Osteoblast (primary cell): ENCODE results near the gene KIRREL3. TPM values are rescaled to one million over a fixed set of nuclear protein-coding genes. Genes with fewer than 3 reads are reported as not detected.

ENCODE experiments used
- DNase-seq: peaks from one replicate; pipeline ENCODE4 v3.0.0; 2011; ENCODE audit warnings: low spot score, mixed read lengths; ENCODE audit not compliant: insufficient read length; ENCODE audit errors: missing footprints
- H2AFZ ChIP-seq: 2 replicates; pipeline ENCODE4 v1.6.0; 2011; ENCODE audit warnings: mild to moderate bottlenecking, low read length
- H3K27ac ChIP-seq: 2 replicates; pipeline ENCODE4 v1.5.1; 2011; ENCODE audit warnings: mild to moderate bottlenecking, low read depth, low read length, moderate library complexity
- H3K27me3 ChIP-seq: 2 replicates; pipeline ENCODE4 v1.6.0; 2012; ENCODE audit warnings: mild to moderate bottlenecking, control low read depth, inconsistent platforms, low read length, moderate library complexity; ENCODE audit not compliant: insufficient read depth
- H3K36me3 ChIP-seq: 2 replicates; pipeline ENCODE4 v1.5.1; 2011; ENCODE audit warnings: mild to moderate bottlenecking, low read length, control low read depth, moderate library complexity; ENCODE audit not compliant: insufficient read depth
- H3K4me1 ChIP-seq: 2 replicates; pipeline ENCODE4 v1.5.1; 2011; ENCODE audit warnings: mild to moderate bottlenecking, low read length, control low read depth, moderate library complexity; ENCODE audit not compliant: insufficient read depth
- H3K4me2 ChIP-seq: 2 replicates; pipeline ENCODE4 v1.6.0; 2011; ENCODE audit warnings: mild to moderate bottlenecking, low read length; ENCODE audit not compliant: insufficient read depth
- H3K4me3 ChIP-seq: fragments of 200-600 bp; sonication (generic); 3 replicates; pipeline ENCODE4 v1.5.1; 2012; ENCODE audit warnings: mild to moderate bottlenecking, low read length, inconsistent platforms; ENCODE audit not compliant: insufficient read depth
- H3K79me2 ChIP-seq: 2 replicates; pipeline ENCODE4 v1.6.0; 2012; ENCODE audit warnings: mild to moderate bottlenecking, low read length, control low read depth, inconsistent platforms; ENCODE audit not compliant: insufficient read depth
- H3K9me3 ChIP-seq: 2 replicates; pipeline ENCODE4 v1.5.1; 2011; ENCODE audit warnings: low read depth, low read length, control low read depth
- H4K20me1 ChIP-seq: 2 replicates; pipeline ENCODE4 v1.6.0; 2012; ENCODE audit warnings: mild to moderate bottlenecking, low read length, control low read depth; ENCODE audit not compliant: insufficient read depth
- CTCF ChIP-seq: IDR thresholded peaks from 2 replicates; pipeline ENCODE4 v1.5.1; 2011; ENCODE audit warnings: mild to moderate bottlenecking, low read depth, low read length, moderate library complexity; ENCODE audit errors: extremely low read depth
- total RNA-seq: library from RNA; depleted of rRNA; stranded (reverse); fragments of >200 nt; gene quantifications from 2 replicates; pipeline ENCODE4 v1.2.3, GENCODE V29; 2012

The KIRREL3 gene
- total RNA-seq, 1 donor, result 3.6 TPM

- no peaks in the 10 kb centered on the region for H3K36me3 ChIP-seq
- no peaks in the 10 kb centered on the region for H3K27me3 ChIP-seq
- H4K20me1 ChIP-seq, result no peaks in the 10 kb centered on the region
- no peak for DNase-seq
- H3K27ac ChIP-seq, result peak overlapping the region; percentile 100
- H3K4me3 ChIP-seq, result no peak overlapping the region
- TF ChIP-seq CTCF, result no peak
- no peaks in the 10 kb centered on the region for H3K9me3 ChIP-seq
- H3K79me2 ChIP-seq, result peaks cover 63% of the 10 kb centered on the region
- H3K4me2 ChIP-seq, result no peak overlapping the region
- no peak overlapping the region for H2AFZ ChIP-seq
- H3K4me1 ChIP-seq, result peaks cover 65% of the 10 kb centered on the region
These were observed 4.3 kb downstream of the KIRREL3 start for GRCh38 chr11:126996036-126996804.

- Histone ChIP-seq H3K79me2 (peaks cover 58% of the 10 kb centered on the region), H3K4me2 (peak overlapping the region; percentile 81), H3K4me3 (peak overlapping the region; percentile 16), H3K4me1 (peaks cover 74% of the 10 kb centered on the region), H3K9me3 (no peaks in the 10 kb centered on the region), H4K20me1 (no peaks in the 10 kb centered on the region), H3K27ac (peak overlapping the region; percentile 100), H2AFZ (no peak overlapping the region), H3K27me3 (no peaks in the 10 kb centered on the region), H3K36me3 (no peaks in the 10 kb centered on the region)
- DNase-seq, result no peak
- no peak for TF ChIP-seq CTCF
These were observed 7.0 kb downstream of the KIRREL3 start for GRCh38 chr11:126993599-126993998.

GRCh38 chr11:126992804-126993111 lies 7.8 kb downstream of the KIRREL3 start:
- peaks cover 55% of the 10 kb centered on the region for H3K79me2 ChIP-seq
- H4K20me1 ChIP-seq, result no peaks in the 10 kb centered on the region
- no peak overlapping the region for H2AFZ ChIP-seq
- H3K4me3 ChIP-seq, result peak overlapping the region; percentile 53
- H3K27me3 ChIP-seq, result no peaks in the 10 kb centered on the region
- DNase-seq, result peak; percentile 80
- H3K4me2 ChIP-seq, result peak overlapping the region; percentile 81
- H3K9me3 ChIP-seq, result no peaks in the 10 kb centered on the region
- H3K36me3 ChIP-seq, result no peaks in the 10 kb centered on the region
- peaks cover 67% of the 10 kb centered on the region for H3K4me1 ChIP-seq
- no peak for TF ChIP-seq CTCF
- peak overlapping the region; percentile 100 for H3K27ac ChIP-seq

- Histone ChIP-seq H3K4me3 (peak overlapping the region; percentile 53), H3K9me3 (no peaks in the 10 kb centered on the region), H3K4me1 (peaks cover 63% of the 10 kb centered on the region), H2AFZ (no peak overlapping the region), H3K36me3 (no peaks in the 10 kb centered on the region), H4K20me1 (no peaks in the 10 kb centered on the region), H3K79me2 (peaks cover 57% of the 10 kb centered on the region), H3K27ac (peak overlapping the region; percentile 100), H3K4me2 (peak overlapping the region; percentile 81), H3K27me3 (no peaks in the 10 kb centered on the region)
- TF ChIP-seq CTCF, result no peak
- DNase-seq, result no peak
These were observed 8.3 kb downstream of the KIRREL3 start for GRCh38 chr11:126992065-126992803.
